HG02973 (cell line): ENCODE results near the gene PRAME.
"Not testable (repeated sequence)": the region's sequence is repeated elsewhere in the genome, so short reads cannot be mapped to it uniquely, and the experiment has no call there.

ENCODE experiments used
- ATAC-seq: cut with Tn5 transposase; IDR thresholded peaks from one replicate; pipeline ENCODE4 v1.9.1; 2021; ENCODE audit warnings: moderate library complexity; ENCODE audit not compliant: unreplicated experiment

PRAME gene

DNA sequence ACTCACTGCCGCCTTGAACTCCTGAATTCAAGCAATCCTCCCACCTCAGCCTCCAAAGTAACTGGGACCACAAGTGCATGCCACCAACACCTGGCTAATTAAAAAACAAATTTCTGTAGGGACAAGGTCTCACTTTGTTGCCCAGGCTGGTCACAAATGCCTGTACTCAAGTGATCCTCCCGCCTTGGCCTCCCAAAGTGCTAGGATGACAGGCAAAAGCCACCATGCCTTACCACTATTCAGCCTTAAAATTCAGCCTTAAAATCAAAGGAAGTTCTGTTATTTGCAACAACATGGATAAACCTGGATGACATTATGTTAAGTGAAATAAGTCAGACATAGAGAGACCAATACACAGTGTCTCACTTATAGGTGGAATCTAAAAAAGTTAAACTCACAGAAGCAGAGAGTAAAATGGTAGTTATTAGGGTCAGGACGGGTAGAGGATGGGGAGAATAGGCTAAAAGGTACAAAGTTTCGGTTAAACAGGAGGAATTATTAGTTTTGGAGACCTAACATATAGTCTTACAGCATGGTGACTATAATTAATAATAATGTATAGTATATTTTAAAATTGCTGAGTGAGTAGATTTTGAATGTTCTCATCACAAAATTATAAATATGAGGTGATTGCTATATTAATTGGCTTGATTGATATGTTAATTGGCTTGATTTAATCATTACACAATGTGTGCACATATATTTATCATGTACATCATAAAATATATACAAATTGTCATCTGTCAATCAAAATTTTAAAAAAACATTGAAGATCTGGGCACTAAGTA lies 32.7 kb downstream of the PRAME start:
- ATAC-seq = no peak

GRCh38 chr22:22523494-22523893 lies 35.6 kb downstream of the PRAME start:
- ATAC-seq = no peak

GRCh38 chr22:22521631-22522030 lies 37.4 kb downstream of the PRAME start:
- no peak for ATAC-seq

DNA sequence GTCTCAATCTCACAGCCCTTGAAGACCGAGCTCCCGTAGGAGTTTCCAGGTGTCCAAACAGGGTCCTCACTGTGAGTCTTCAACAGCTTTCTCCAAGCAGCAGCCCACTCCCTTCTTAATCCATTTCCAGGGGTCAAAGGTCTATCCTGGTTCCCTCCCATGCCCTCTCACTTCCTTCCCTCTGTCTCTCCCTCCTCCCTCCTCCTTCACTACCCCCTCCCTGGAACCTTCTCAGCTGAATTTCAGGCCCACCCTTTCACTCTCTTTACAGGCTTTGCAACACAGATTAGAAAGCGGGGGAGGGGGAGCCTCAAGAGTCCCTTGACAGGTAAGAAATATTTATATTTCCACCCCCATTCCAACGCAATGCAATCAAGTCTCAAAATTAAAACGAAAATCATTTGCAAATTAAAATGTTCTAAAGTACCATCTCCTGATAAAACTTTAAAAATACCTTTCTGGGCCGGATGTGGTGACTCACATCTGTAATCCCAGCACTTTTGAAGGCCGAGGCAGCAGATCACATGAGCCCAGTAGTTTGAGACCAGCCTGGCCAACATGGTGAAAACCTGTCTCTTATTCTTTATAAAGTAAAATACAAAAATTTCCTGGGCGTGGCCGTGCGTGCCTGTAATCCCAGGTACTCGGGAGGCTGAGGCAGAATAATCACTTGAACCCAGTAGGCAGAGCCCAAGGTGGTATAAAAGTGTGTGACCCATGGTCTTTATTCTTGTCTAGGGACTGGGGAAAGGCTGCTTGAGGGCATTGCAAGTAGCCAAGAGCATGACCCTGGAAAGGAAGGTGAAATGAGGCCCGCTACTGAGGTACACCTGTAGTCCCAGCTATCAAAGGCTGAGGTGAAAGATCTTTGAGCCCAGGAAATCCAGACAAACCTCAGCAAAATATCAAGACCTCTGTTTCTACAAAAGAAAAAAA lies 38.1 kb downstream of the PRAME start:
- no peak for ATAC-seq

DNA sequence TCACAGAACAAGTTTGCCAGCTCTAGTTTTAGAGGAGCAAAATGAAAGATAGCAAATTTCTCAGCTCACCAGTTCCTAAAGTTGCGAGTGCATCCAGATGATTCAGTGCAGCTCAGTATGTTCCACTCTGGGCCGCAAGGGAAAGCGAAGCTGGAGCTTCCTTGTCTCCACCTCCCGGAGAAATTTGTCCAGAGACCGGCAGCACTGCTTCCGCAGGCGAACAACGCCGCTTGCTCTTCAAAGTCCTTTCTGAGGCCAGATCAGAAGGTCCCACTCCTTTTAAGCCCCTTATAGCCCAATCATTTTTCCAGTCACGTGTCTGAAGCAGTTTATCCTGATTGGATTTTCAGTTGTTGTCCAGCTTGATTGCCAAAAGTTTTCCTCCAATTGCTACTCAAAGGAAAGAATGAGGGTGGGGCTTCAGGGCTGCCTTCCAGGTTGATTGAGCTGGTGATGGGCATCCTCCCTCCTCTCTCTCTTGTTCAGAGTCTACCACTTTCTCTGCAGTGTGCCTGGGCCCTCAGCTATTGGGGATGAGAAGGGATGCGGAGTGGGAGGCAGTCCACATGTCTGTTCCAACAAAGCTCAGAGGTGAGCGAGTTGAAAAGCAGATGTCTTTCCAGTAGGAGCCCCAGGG lies 38.9 kb downstream of the PRAME start, which contains the start of gene ZNF280A:
Gene ZNF280A, minus strand, starts transcription at position 251 of the 637 bp plus-strand sequence. CDS start 4,640 bp downstream, outside the sequence.
- no peak for ATAC-seq

GRCh38 chr22:22519591-22519990 lies 39.5 kb downstream of the PRAME start:
- no peak for ATAC-seq

DNA sequence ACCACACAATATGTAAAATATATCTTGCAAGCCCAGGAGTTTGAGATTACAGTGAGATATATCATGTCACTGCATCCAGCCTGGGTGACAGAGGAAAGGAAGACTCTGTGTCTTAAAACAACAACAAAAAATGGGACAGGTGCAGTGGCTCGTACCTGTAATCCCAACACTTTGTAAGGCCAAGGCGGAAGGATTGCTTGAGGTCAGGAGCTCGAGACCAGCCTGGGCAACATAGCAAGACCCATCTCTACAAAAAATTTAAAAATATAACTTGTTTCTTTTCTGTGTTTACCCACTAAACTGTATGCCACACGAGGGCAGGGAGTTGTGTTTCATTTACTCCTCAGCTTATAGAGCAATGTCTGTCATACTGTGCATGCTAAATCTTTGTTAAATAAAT lies 42.1 kb downstream of the PRAME start:
- no peak for ATAC-seq

- ATAC-seq = no peak
These were observed 43.2 kb downstream of the PRAME start for GRCh38 chr22:22515890-22516289.

- ATAC-seq = not testable (repeated sequence)
These were observed 44.6 kb downstream of the PRAME start for GRCh38 chr22:22514431-22514830.

GRCh38 chr22:22513619-22514018 lies 45.4 kb downstream of the PRAME start:
- ATAC-seq = no peak

DNA sequence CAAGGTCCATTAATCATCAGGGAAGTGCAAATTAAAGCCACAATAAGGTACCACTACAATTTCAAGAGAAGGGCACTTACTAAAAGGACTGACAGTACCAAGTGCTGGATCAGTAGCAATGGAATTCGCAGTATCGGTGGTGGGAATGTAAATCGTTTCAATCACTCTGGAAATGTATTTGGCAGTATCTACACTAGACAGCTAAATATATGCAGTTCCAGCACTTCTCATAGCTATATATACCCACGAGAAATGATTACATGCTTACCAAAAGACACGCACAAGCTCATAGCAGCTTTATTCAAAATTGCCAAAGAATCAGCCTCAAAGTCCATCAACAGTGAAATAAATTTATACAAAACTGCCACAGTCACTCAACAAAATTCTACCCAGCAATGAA lies 46.1 kb downstream of the PRAME start:
- no peak for ATAC-seq

DNA sequence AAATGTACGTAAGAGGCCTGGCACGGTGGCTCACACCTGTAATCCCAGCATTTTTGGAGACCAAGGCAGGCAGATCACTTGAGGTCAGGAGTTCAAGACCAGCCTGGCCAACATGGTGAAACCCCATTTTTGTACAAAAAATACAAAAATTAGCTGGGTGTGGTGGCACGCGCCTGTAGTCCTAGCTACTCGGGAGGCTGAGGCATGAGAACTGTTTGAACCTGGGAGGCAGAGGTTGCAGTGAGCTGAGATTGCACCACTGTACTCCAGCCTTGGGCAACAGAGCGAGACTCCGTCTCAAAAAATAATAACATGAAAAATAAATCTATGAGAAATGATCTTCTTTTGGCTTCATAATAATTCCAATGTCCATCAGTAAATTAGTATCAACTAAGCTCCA lies 48.2 kb downstream of the PRAME start:
- not testable (repeated sequence) for ATAC-seq

GRCh38 chr22:22509912-22510311 lies 49.2 kb downstream of the PRAME start:
- ATAC-seq = not testable (repeated sequence)

DNA sequence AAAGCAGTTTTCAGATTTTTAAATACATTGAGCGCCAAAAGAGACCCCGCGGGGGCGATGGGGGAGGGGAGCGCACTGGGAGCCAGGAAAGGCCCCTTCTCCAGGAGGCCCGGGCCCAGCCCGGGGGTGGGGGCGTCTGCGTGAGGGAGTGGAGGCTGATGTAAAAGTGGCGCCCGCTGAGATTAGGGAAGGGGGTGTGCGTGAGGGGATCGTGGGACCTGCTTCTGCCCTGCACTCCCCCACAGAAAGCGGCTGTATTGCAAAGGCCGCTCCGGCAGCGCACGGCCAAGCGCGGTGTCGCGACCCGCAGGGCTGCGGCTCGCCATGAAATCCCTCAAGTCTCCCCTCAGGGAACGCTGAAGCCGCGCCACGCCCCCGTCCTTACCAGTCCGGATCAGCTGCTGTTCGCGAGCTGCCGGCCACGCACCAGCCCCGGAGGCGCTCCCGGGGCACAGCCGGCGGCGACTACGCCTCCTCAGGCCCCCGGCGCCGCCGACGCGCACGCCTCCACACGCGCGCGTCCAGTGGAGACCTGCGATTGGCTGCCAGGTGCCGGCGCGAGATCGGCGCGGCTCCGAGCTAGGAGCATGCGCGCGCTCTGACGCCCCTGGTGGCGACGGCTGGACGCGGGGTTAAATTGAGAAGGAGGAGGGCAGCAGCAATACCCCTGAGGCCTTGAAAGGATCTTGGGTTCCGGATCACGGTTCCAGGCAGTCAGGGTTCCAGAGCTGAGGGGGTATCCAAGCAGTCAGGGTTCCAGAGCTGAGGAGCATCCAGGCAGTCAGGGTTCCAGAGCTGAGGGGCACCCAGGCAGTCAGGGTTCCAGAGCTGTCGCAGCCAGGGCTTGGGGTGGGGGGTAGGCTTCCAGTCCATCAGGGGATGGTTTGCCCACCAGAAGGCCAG lies 50.5 kb downstream of the PRAME start, which contains the start of gene ZNF280B:
Gene ZNF280B, minus strand, starts transcription at position 469 of the 903 bp plus-strand sequence. CDS start 19,344 bp downstream, outside the sequence.
- ATAC-seq = peak; percentile 89

- no peak for ATAC-seq
These were observed 51.3 kb downstream of the PRAME start for GRCh38 chr22:22507743-22508273.

DNA sequence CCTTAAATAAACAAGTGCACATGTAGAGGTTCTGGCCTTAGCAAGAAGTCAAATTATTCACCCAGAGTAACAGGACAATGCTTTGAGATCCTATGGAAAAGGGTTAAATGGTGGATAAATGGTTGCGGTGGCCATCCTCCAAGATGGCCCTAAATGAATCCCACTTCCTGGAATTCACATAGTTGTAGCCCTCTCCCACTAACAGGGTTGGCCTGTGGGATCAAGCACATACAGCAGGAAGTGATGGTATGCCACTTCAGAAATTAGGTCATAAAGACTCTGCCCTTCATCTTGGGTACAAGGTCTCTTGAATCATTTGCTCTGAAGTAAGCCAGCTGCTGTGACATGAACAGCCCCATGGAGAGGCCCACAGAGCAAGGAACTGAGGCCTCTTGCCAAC lies 52.3 kb downstream of the PRAME start:
- no peak for ATAC-seq

GRCh38 chr22:22498267-22498666 lies 60.8 kb downstream of the PRAME start:
- ATAC-seq = no peak
